H1 (cell line): ENCODE data around the gene LDAH. TPM values are rescaled to one million over a fixed set of nuclear protein-coding genes. Genes with fewer than 3 reads are reported as not detected.

Source experiments
- CTCF ChIA-PET: fragments of 300-600 bp; sonication (Branson Sonifier 250); formaldehyde crosslinking; loops from one replicate; lab custom pipeline; 2021; ENCODE audit not compliant: partially characterized antibody; lab: Charles Lee
- POLR2A ChIA-PET: fragments of 300-600 bp; sonication (Branson Sonifier 250); formaldehyde crosslinking; loops from one replicate; lab custom pipeline; 2021; ENCODE audit warnings: inconsistent platforms; ENCODE audit not compliant: partially characterized antibody; lab: Charles Lee
- DNase-seq, 2 experiments: peaks; one replicate each; pipeline versions ENCODE4 v3.0.0 to v3.0.0-alpha.2; 2010 to 2022; ENCODE audit warnings: low spot score in 2 of 2, low read depth in 1 of 2, mixed read lengths in 1 of 2
- FAIRE-seq: peaks from 2 replicates; lab custom pipeline; 2011; peaks lifted over from hg19 to GRCh38; lab: Jason Lieb, UNC
- H2AFZ ChIP-seq: 2 replicates; pipeline ENCODE4 v1.8.1; 2012; ENCODE audit warnings: low read length, inconsistent platforms
- H2AK5ac ChIP-seq: 2 replicates; pipeline ENCODE4 v1.6.1; 2013; ENCODE audit warnings: low read depth, low read length
- H2BK120ac ChIP-seq: replicated peaks from 2 replicates; pipeline ENCODE3; 2013; ENCODE audit warnings: low read depth, low read length, inconsistent platforms
- H2BK12ac ChIP-seq: 2 replicates; pipeline ENCODE4 v1.6.1; 2013; ENCODE audit warnings: low read depth, low read length
- H2BK15ac ChIP-seq: 2 replicates; pipeline ENCODE4 v1.6.1; 2013; ENCODE audit warnings: low read length
- H2BK20ac ChIP-seq: 2 replicates; pipeline ENCODE4 v1.6.1; 2013; ENCODE audit warnings: low read length
- H2BK5ac ChIP-seq: 2 replicates; pipeline ENCODE4 v1.6.1; 2013; ENCODE audit warnings: low read depth, low read length
- H3K14ac ChIP-seq: 2 replicates; pipeline ENCODE4 v1.6.1; 2013; ENCODE audit warnings: inconsistent platforms; ENCODE audit not compliant: insufficient read length
- H3K18ac ChIP-seq: 2 replicates; pipeline ENCODE4 v1.6.1; 2013; ENCODE audit warnings: low read length; ENCODE audit errors: extremely low read depth
- H3K23ac ChIP-seq: 2 replicates; pipeline ENCODE4 v1.6.1; 2013; ENCODE audit warnings: inconsistent platforms; ENCODE audit not compliant: insufficient read length
- H3K23me2 ChIP-seq: 2 replicates; pipeline ENCODE4 v1.6.1; 2013; ENCODE audit warnings: low read depth, low read length
- H3K27ac ChIP-seq: 2 replicates; pipeline ENCODE4 v1.6.1; 2011; ENCODE audit warnings: low read depth, low read length, inconsistent platforms
- H3K27me3 ChIP-seq, 4 experiments: replicated peaks in 1 of 4; 1 replicate in 1 of 4; 2 replicates in 3 of 4; pipeline versions ENCODE4 v1.6.1 to v1.8.1; 2011 to 2013; ENCODE audit warnings: low read length in 3 of 4, mild to moderate bottlenecking in 3 of 4, inconsistent platforms in 2 of 4, mixed read lengths in 2 of 4, moderate library complexity in 1 of 4; ENCODE audit not compliant: control insufficient read depth in 3 of 4, insufficient read depth in 3 of 4; ENCODE audit errors: extremely low read depth in 1 of 4
- H3K36me3 ChIP-seq, 4 experiments: 2 replicates each; pipeline versions ENCODE4 v1.6.1 to v1.8.1; 2011 to 2013; ENCODE audit warnings: mild to moderate bottlenecking in 4 of 4, low read length in 3 of 4, moderate library complexity in 2 of 4, control low read depth in 1 of 4, inconsistent platforms in 1 of 4; ENCODE audit not compliant: insufficient read depth in 4 of 4, control insufficient read depth in 2 of 4
- H3K4ac ChIP-seq: replicated peaks from 2 replicates; pipeline ENCODE3; 2013; ENCODE audit warnings: low read length, low read depth, mixed read lengths, inconsistent platforms; ENCODE audit not compliant: insufficient read length
- H3K4me1 ChIP-seq, 4 experiments: replicated peaks in 1 of 4; 1 replicate in 1 of 4; 2 replicates in 3 of 4; pipeline versions ENCODE4 v1.6.1 to v1.8.1; 2011 to 2013; ENCODE audit warnings: low read length in 3 of 4, inconsistent platforms in 2 of 4, mixed read lengths in 1 of 4; ENCODE audit not compliant: insufficient read depth in 4 of 4, control insufficient read depth in 3 of 4
- H3K4me2 ChIP-seq, 2 experiments: 2 replicates each; pipeline versions ENCODE4 v1.6.1 to v1.8.1; 2011 to 2013; ENCODE audit warnings: low read depth in 2 of 2, low read length in 2 of 2, control low read depth in 1 of 2, inconsistent platforms in 1 of 2, mild to moderate bottlenecking in 1 of 2; ENCODE audit not compliant: insufficient read depth in 1 of 2
- H3K4me3 ChIP-seq, 4 experiments: fragments of 200-600, 300-600 bp in 1 of 4; sonication (generic), shearing (Covaris generic), sonication (Bioruptor Twin) in 1 of 4; 2 replicates each; pipeline versions ENCODE4 v1.5.1 to v1.8.1; 2011 to 2016; ENCODE audit warnings: low read length in 4 of 4, low read depth in 3 of 4, control low read depth in 2 of 4, inconsistent platforms in 2 of 4, mild to moderate bottlenecking in 2 of 4, mixed read lengths in 1 of 4, moderate library complexity in 1 of 4; ENCODE audit not compliant: insufficient read depth in 2 of 4; ENCODE audit errors: extremely low read depth in 1 of 4
- H3K56ac ChIP-seq: replicated peaks from 2 replicates; pipeline ENCODE3; 2013; ENCODE audit warnings: low read depth, mild to moderate bottlenecking, mixed read lengths, low read length, inconsistent platforms; ENCODE audit not compliant: insufficient read length
- H3K79me1 ChIP-seq: 2 replicates; pipeline ENCODE4 v1.6.1; 2013; ENCODE audit warnings: low read depth, low read length, control low read depth
- H3K79me2 ChIP-seq, 2 experiments: 2 replicates each; pipeline versions ENCODE4 v1.6.1 to v1.8.1; 2012 to 2013; ENCODE audit warnings: low read length in 2 of 2, mild to moderate bottlenecking in 2 of 2, inconsistent platforms in 1 of 2; ENCODE audit not compliant: insufficient read depth in 2 of 2, control insufficient read depth in 1 of 2
- H3K9ac ChIP-seq, 4 experiments: replicated peaks in 1 of 4; 1 replicate in 1 of 4; 2 replicates in 3 of 4; pipeline versions ENCODE4 v1.6.1 to v1.8.1; 2011 to 2013; ENCODE audit warnings: low read depth in 3 of 4, low read length in 3 of 4, control low read depth in 2 of 4, mild to moderate bottlenecking in 2 of 4, moderate library complexity in 2 of 4, inconsistent platforms in 1 of 4; ENCODE audit errors: extremely low read depth in 1 of 4
- H3K9me3 ChIP-seq, 2 experiments: 2 replicates each; pipeline versions ENCODE4 v1.6.1 to v1.8.1; 2012 to 2013; ENCODE audit warnings: mild to moderate bottlenecking in 2 of 2, moderate library complexity in 2 of 2, control low read depth in 1 of 2, inconsistent platforms in 1 of 2, low read depth in 1 of 2, low read length in 1 of 2, mixed read lengths in 1 of 2; ENCODE audit not compliant: insufficient read depth in 2 of 2
- H4K20me1 ChIP-seq, 2 experiments: replicated peaks in 1 of 2; 2 replicates each; pipeline versions ENCODE3 to v1.8.1; 2011 to 2013; ENCODE audit warnings: inconsistent platforms in 2 of 2, low read length in 2 of 2, mild to moderate bottlenecking in 1 of 2; ENCODE audit not compliant: insufficient read depth in 2 of 2, control insufficient read depth in 1 of 2
- H4K5ac ChIP-seq: 2 replicates; pipeline ENCODE4 v1.6.1; 2013; ENCODE audit warnings: low read length, low read depth, mixed read lengths, inconsistent platforms; ENCODE audit not compliant: insufficient read length
- H4K8ac ChIP-seq: 2 replicates; pipeline ENCODE4 v1.8.0; 2013; ENCODE audit warnings: mild to moderate bottlenecking, moderate library complexity, low read length, inconsistent platforms; ENCODE audit not compliant: insufficient read depth; ENCODE audit errors: extremely low read depth
- H4K91ac ChIP-seq: replicated peaks from 2 replicates; pipeline ENCODE3; 2013; ENCODE audit warnings: low read length, mixed read lengths, inconsistent platforms; ENCODE audit not compliant: insufficient read length
- SUZ12 ChIP-seq: fragments of 200-600 bp; sonication (generic); IDR thresholded peaks from 2 replicates; pipeline ENCODE4 v1.6.1; 2012; ENCODE audit warnings: mild to moderate bottlenecking, inconsistent platforms, low read length, moderate library complexity, mixed read lengths
- TAF1 ChIP-seq: IDR thresholded peaks from 2 replicates; pipeline ENCODE4 v1.6.1; 2011; ENCODE audit warnings: mild to moderate bottlenecking, low read depth, low read length
- WGBS, 2 experiments: shearing (Covaris generic) in 1 of 2; methylation state at CpG; one replicate each; pipeline versions ENCODE4 v1.1.6 to v1.1.7; 2013 to 2015; ENCODE audit warnings: low lambda C conversion rate in 2 of 2, mixed read lengths in 2 of 2, inconsistent platforms in 1 of 2, low coverage in 1 of 2, missing lambda C conversion rate in 1 of 2; ENCODE audit not compliant: insufficient replicate concordance in 2 of 2, insufficient coverage in 1 of 2, insufficient read length in 1 of 2; ENCODE audit errors: extremely low coverage in 1 of 2, missing lambda C conversion rate in 1 of 2; 5-methylcytosine and 5-hydroxymethylcytosine counted together
- polyA plus RNA-seq, 7 experiments: library from polyadenylated mRNA; depleted of rRNA in 3 of 7; stranded (reverse) in 5 of 7; unstranded in 2 of 7; fragments of >200 nt in 5 of 7; fragments of 200-250 nt in 2 of 7; gene quantifications; 1 replicate in 5 of 7; 2 replicates in 1 of 7; 4 replicates in 1 of 7; pipeline versions ENCODE4 v1.2.1 to v1.2.3, GENCODE V29; 2011 to 2013; ENCODE audit warnings: missing spikeins in 2 of 7, mixed read lengths in 2 of 7
- total RNA-seq: library from RNA; stranded (reverse); fragmentation: NEBNext Ultra II Directional; extraction: Animal tissue kit (Norgen Biotek cat#: 25700); gene quantifications from 2 replicates; pipeline ENCODE4 v1.2.1, GENCODE V29; 2021
- TF ChIP-seq, protein P1 (sequence below): IDR thresholded peaks from 2 replicates; pipeline ENCODE4 v1.6.1; 2012; ENCODE audit warnings: inconsistent platforms

LDAH gene
- total and polyA plus RNA-seq, 2 of the 8 experiments (the other 6 are each of a cell fraction or from before 2014, with no cell fraction given): 10.9 to 26.3 TPM

GRCh38 chr2:20635113-20635510 is 187.8 kb downstream of the LDAH start:
- H3K27me3 ChIP-seq: no peaks in the 10 kb centered on the region
- H3K79me1 ChIP-seq: no peaks in the 10 kb centered on the region; the same call in 1 of the 2 replicates
- H3K4me2 ChIP-seq: no peak overlapping the region
- no peak overlapping the region for H2BK120ac ChIP-seq
- CTCF ChIA-PET: interaction anchor here (0.8 to 17.7 kb wide), 32 partner anchors 8 to 264 kb away, joined by 3 to 367 read pairs (median 8); partner anchors contain the start of genes HS1BP3 and RHOB
- no peak overlapping the region for H2BK5ac ChIP-seq
- H2BK12ac ChIP-seq: no peak overlapping the region
- no peak overlapping the region for H4K5ac ChIP-seq
- H3K14ac ChIP-seq: no peak overlapping the region
- H4K8ac ChIP-seq: no peak overlapping the region
- no peak overlapping the region for H2AFZ ChIP-seq
- H2BK15ac ChIP-seq: no peak overlapping the region
- no peaks in the 10 kb centered on the region for H3K79me2 ChIP-seq
- no peak overlapping the region for H3K18ac ChIP-seq
- TF ChIP-seq SUZ12 (no peak), TAF1 (no peak)
- TF ChIP-seq, protein P1, sequence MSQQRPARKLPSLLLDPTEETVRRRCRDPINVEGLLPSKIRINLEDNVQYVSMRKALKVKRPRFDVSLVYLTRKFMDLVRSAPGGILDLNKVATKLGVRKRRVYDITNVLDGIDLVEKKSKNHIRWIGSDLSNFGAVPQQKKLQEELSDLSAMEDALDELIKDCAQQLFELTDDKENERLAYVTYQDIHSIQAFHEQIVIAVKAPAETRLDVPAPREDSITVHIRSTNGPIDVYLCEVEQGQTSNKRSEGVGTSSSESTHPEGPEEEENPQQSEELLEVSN: no peak
- no peak overlapping the region for H4K91ac ChIP-seq
- no peaks in the 10 kb centered on the region for H3K23me2 ChIP-seq
- no peak overlapping the region for H3K56ac ChIP-seq
- H4K20me1 ChIP-seq: no peaks in the 10 kb centered on the region
- H2BK20ac ChIP-seq: no peak overlapping the region
- FAIRE-seq (no peak), DNase-seq (no peak)
- 73% methylated on average over 5 of the region's 5 CpGs; no CpG with 5 or more reads in 1 of the 2 experiments for WGBS, 2 experiments
- H3K9me3 ChIP-seq: no peaks in the 10 kb centered on the region
- H3K9ac ChIP-seq: no peak overlapping the region
- H3K36me3 ChIP-seq: no peaks in the 10 kb centered on the region
- H3K23ac ChIP-seq: no peak overlapping the region
- H3K4me1 ChIP-seq: peaks cover 0 to 8% (median 3%) of the 10 kb centered on the region in 4 experiments; a peak in 4 of 7 replicates
- no peak overlapping the region for H3K4ac ChIP-seq
- no peak overlapping the region for H2AK5ac ChIP-seq
- no peak overlapping the region for H3K4me3 ChIP-seq
- no peak overlapping the region for H3K27ac ChIP-seq
- POLR2A ChIA-PET: interaction anchor here (1.3 to 4.8 kb wide), 3 partner anchors 188 to 193 kb away, joined by 3 to 57 read pairs (median 5); partner anchors contain the start of gene RHOB
